ENCODE data around the gene CFTR. TPM values are rescaled to one million over a fixed set of nuclear protein-coding genes. Genes with fewer than 3 reads are reported as not detected.

The CFTR gene
- total and polyA plus RNA-seq, 9 of the 15 experiments (the other 6 are each of a cell fraction or from before 2014, with no cell fraction given), result 0.20 TPM; not detected in 8

- TF ChIP-seq ZBTB12 (CRISPR knock-in tag; IDR thresholded peaks at IDR 0.05), result no peak
Measured at GRCh38 chr7:117489911-117490310, 10.1 kb downstream of the CFTR start (continued).

GRCh38 chr7:117492649-117493048, 12.8 kb downstream of the CFTR start:
- intact Hi-C loops (cut with micrococcal nuclease), result no loop called here
- H4K20me1 ChIP-seq (replicated peaks; ENCODE audit: control insufficient read depth, insufficient read depth, low read length), result no peaks in the 10 kb centered on the region
- no TSS peak for BruUV-seq (replicated peaks)
- no peaks in the 10 kb centered on the region for H3K27me3 ChIP-seq (ENCODE audit: control insufficient read depth in 2 of 2, insufficient read depth in 2 of 2, low read length in 2 of 2)
- no peaks in the 10 kb centered on the region for H3K4me1 ChIP-seq (replicated peaks in 1 of 2; ENCODE audit: control insufficient read depth in 2 of 2, insufficient read depth in 2 of 2, low read length in 2 of 2)
- ChIA-PET CTCF (ENCODE audit: low intra/inter-chr PET ratio) (no interaction called here), POLR2A (no interaction called here)
- ATAC-seq (no peak), FAIRE-seq (no peak), DNase-seq (ENCODE audit: extremely low read depth in 1 of 4, low spot score in 3 of 4) (no peak)
- TF ChIP-seq HDGF (IDR thresholded peaks at IDR 0.05) (no peak), MEIS2 (IDR thresholded peaks at IDR 0.05; ENCODE audit: partially characterized antibody) (no peak), ZNF354B (CRISPR knock-in tag; IDR thresholded peaks at IDR 0.05) (no peak)
- H3K4me3 ChIP-seq, result no peak overlapping the region
- in situ Hi-C loops (cut with MboI), result no loop called here
- no peak overlapping the region for H3K4me2 ChIP-seq (ENCODE audit: insufficient read depth, low read length)
- H3K36me3 ChIP-seq (ENCODE audit: control insufficient read depth, insufficient read depth, low read length), result no peaks in the 10 kb centered on the region
- no peaks in the 10 kb centered on the region for H3K9me1 ChIP-seq (ENCODE audit: control insufficient read depth, insufficient read depth, low read length)
- no peaks in the 10 kb centered on the region for H3K79me2 ChIP-seq (ENCODE audit: control insufficient read depth, insufficient read depth, low read length)
- no peak overlapping the region for H3K27ac ChIP-seq (ENCODE audit: extremely low read depth, low read depth, low read length)
- H3K9ac ChIP-seq (ENCODE audit: insufficient read depth in 1 of 2, low read depth in 2 of 2, low read length in 2 of 2), result no peak overlapping the region
- 3% methylated on average over 2 of the region's 2 CpGs for WGBS (ENCODE audit: insufficient coverage, low coverage, missing lambda C conversion rate)
- no peaks in the 10 kb centered on the region for H3K9me3 ChIP-seq (replicated peaks; ENCODE audit: control insufficient read depth, insufficient read depth, low read depth, low read length)
- H2AFZ ChIP-seq (ENCODE audit: low read depth, low read length), result no peak overlapping the region

GRCh38 chr7:117493460-117493859, 13.6 kb downstream of the CFTR start:
- Histone ChIP-seq H3K36me3 (ENCODE audit: control insufficient read depth, insufficient read depth, low read length) (no peaks in the 10 kb centered on the region), H3K4me1 (replicated peaks in 1 of 2; ENCODE audit: control insufficient read depth in 2 of 2, insufficient read depth in 2 of 2, low read length in 2 of 2) (no peaks in the 10 kb centered on the region), H3K79me2 (ENCODE audit: control insufficient read depth, insufficient read depth, low read length) (no peaks in the 10 kb centered on the region), H3K27me3 (ENCODE audit: control insufficient read depth in 2 of 2, insufficient read depth in 2 of 2, low read length in 2 of 2) (no peaks in the 10 kb centered on the region), H3K4me2 (ENCODE audit: insufficient read depth, low read length) (no peak overlapping the region), H3K9me3 (replicated peaks; ENCODE audit: control insufficient read depth, insufficient read depth, low read depth, low read length) (no peaks in the 10 kb centered on the region), H3K9ac (ENCODE audit: insufficient read depth in 1 of 2, low read depth in 2 of 2, low read length in 2 of 2) (no peak overlapping the region), H4K20me1 (replicated peaks; ENCODE audit: control insufficient read depth, insufficient read depth, low read length) (no peaks in the 10 kb centered on the region), H3K27ac (ENCODE audit: extremely low read depth, low read depth, low read length) (no peak overlapping the region), H3K9me1 (ENCODE audit: control insufficient read depth, insufficient read depth, low read length) (no peaks in the 10 kb centered on the region), H3K4me3 (no peak overlapping the region), H2AFZ (ENCODE audit: low read depth, low read length) (no peak overlapping the region)
- CTCF ChIA-PET (ENCODE audit: low intra/inter-chr PET ratio), result no interaction called here
- BruUV-seq (replicated peaks), result no TSS peak
- POLR2A ChIA-PET, result no interaction called here
- DNase-seq (ENCODE audit: extremely low read depth in 1 of 4, low spot score in 3 of 4) (no peak), ATAC-seq (no peak), FAIRE-seq (no peak)
- intact Hi-C loops (cut with micrococcal nuclease) (no loop called here), in situ Hi-C loops (cut with MboI) (no loop called here)
- WGBS (ENCODE audit: insufficient coverage, low coverage, missing lambda C conversion rate), result 0% methylated on average over 2 of the region's 2 CpGs
- no peak for TF ChIP-seq ZBTB11 (CRISPR knock-in tag; IDR thresholded peaks at IDR 0.05)
- no peak for TF ChIP-seq HMG20B (CRISPR knock-in tag; IDR thresholded peaks at IDR 0.05)
